Fibroblast of villous mesenchyme (primary cell): ENCODE results near the gene MAL. TPM values are rescaled to one million over a fixed set of nuclear protein-coding genes. Genes with fewer than 3 reads are reported as not detected.

ENCODE experiments used
- DNase-seq: peaks from one replicate; pipeline ENCODE4 v3.0.0-alpha.2; 2010; ENCODE audit warnings: low read depth
- H3K4me3 ChIP-seq: 2 replicates; pipeline ENCODE4 v1.5.1; 2011; ENCODE audit warnings: low read depth, mild to moderate bottlenecking, low read length
- CTCF ChIP-seq: IDR thresholded peaks from 2 replicates; pipeline ENCODE4 v1.5.1; 2012; ENCODE audit warnings: low read depth, mild to moderate bottlenecking, low read length; ENCODE audit not compliant: insufficient read depth
- total RNA-seq: library from RNA; depleted of rRNA; stranded (reverse); fragments of >200 nt; gene quantifications from 2 replicates; pipeline ENCODE4 v1.2.3, GENCODE V29; 2012

The MAL gene
- total RNA-seq, 1 donor = not detected

- no peak for DNase-seq
- no peak for TF ChIP-seq CTCF
- H3K4me3 ChIP-seq = no peak overlapping the region
Measured at GRCh38 chr2:95051626-95052025, 26.1 kb downstream of the MAL start.

- no peak for TF ChIP-seq CTCF
- no peak for DNase-seq
- no peak overlapping the region for H3K4me3 ChIP-seq
Measured at GRCh38 chr2:95052307-95052706, 26.8 kb downstream of the MAL start.

DNA sequence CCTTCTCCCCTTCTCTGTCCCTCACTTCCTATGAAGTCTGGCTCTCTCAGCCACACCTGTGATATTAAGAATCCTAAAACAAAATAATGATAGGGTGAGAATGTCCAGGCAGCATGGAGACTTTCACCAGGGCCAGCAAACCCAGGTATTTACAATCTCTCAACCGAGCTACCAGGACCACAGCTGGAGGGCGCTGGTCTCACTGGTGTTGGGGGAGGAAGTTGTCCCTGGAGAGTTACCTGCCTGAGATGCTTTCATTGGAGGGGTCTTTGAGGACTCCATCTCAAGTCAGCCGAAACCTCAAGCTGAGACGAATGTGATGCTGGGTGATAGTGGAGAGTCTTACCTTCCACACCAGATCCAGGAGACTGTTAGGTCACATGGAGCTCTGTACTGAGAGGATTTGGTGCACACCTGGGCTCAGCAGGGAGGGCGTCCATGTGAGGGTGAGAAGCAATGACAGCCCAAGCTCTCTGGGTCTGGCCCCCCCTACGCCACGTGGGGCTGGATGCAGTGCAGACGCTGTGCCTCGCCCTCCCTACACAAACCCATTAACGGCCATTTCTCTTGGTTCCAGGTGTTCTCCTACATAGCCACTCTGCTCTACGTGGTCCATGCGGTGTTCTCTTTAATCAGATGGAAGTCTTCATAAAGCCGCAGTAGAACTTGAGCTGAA is 27.4 kb downstream of the MAL start:
- no peak for TF ChIP-seq CTCF
- no peak for DNase-seq

DNA sequence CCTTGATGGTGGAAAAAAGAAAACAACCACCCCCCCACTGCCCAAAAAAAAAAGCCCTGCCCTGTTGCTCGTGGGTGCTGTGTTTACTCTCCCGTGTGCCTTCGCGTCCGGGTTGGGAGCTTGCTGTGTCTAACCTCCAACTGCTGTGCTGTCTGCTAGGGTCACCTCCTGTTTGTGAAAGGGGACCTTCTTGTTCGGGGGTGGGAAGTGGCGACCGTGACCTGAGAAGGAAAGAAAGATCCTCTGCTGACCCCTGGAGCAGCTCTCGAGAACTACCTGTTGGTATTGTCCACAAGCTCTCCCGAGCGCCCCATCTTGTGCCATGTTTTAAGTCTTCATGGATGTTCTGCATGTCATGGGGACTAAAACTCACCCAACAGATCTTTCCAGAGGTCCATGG is 28.0 kb downstream of the MAL start:
- no peak for DNase-seq
- no peak overlapping the region for H3K4me3 ChIP-seq
- TF ChIP-seq CTCF = no peak

More for the DNA sequence above, 27.4 kb downstream of the MAL start:
- no peak overlapping the region for H3K4me3 ChIP-seq

GRCh38 chr2:95054016-95054415 is 28.5 kb downstream of the MAL start:
- no peak for DNase-seq
- no peak for TF ChIP-seq CTCF
- H3K4me3 ChIP-seq = no peak overlapping the region

GRCh38 chr2:95055262-95055661 is 29.8 kb downstream of the MAL start:
- TF ChIP-seq CTCF = no peak
- no peak overlapping the region for H3K4me3 ChIP-seq
- DNase-seq = no peak

- no peak for TF ChIP-seq CTCF
- no peak overlapping the region for H3K4me3 ChIP-seq
Measured at GRCh38 chr2:95056044-95056443, 30.5 kb downstream of the MAL start.

More at GRCh38 chr2:95056044-95056443, 30.5 kb downstream of the MAL start:
- no peak for DNase-seq
